Measurements from ENCODE around the gene KDM5A.

DNA sequence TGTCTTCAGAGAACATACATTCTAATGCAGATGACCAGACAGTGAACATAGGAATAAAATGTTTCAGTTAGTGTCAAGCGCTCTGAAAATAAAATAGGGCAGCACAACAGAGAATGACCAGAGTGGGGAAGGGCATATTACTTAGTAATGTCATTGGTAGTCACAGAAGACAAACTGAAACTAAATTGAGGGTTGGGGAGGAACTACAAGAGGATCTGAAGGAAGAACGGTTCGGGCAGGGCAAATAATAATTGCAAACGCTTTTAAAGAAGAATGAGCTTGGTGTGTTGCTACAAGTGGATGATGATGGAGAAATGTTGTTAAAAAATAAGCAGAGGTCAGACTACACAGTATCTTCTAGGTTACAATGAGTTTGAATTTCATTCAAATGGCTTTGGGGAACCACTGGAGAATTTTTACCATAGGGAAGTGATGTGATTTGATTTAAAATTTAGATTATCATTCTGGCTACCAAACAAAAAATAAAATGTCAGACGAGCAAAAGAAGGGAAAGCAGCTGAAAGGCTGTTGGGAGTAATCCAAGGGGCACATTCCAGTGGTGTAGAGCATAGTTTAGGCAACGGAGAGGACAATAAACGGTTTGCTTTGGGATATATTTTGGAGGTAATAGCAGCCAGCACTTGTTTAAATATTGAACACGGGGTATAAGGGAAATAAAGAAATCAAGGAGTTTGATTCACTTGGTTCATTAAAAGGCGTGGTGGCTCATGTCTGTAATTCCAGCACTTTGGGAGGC, 70.2 kb downstream of the KDM5A start:
- TF ChIP-seq, protein P1, sequence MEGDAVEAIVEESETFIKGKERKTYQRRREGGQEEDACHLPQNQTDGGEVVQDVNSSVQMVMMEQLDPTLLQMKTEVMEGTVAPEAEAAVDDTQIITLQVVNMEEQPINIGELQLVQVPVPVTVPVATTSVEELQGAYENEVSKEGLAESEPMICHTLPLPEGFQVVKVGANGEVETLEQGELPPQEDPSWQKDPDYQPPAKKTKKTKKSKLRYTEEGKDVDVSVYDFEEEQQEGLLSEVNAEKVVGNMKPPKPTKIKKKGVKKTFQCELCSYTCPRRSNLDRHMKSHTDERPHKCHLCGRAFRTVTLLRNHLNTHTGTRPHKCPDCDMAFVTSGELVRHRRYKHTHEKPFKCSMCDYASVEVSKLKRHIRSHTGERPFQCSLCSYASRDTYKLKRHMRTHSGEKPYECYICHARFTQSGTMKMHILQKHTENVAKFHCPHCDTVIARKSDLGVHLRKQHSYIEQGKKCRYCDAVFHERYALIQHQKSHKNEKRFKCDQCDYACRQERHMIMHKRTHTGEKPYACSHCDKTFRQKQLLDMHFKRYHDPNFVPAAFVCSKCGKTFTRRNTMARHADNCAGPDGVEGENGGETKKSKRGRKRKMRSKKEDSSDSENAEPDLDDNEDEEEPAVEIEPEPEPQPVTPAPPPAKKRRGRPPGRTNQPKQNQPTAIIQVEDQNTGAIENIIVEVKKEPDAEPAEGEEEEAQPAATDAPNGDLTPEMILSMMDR (IDR thresholded peaks at IDR 0.05; ENCODE audit: poor library complexity): no peak
- no peak for TF ChIP-seq EZH2 (IDR thresholded peaks at IDR 0.05; ENCODE audit: borderline replicate concordance)
